K562 (cell line): ENCODE data around the gene CGNL1. TPM values are rescaled to one million over a fixed set of nuclear protein-coding genes. Genes with fewer than 3 reads are reported as not detected.

Source experiments
- ATAC-seq: fragments of 200-7000 bp; cut with Tn5 transposase; 3 replicates; pipeline ENCODE4 v1.9.1; 2020; ENCODE audit warnings: moderate library complexity
- BruUV-seq: library from RNA; stranded (reverse); fragments of 400-500 nt; replicated peaks from 2 replicates; lab custom pipeline; 2021; lab: Mats Ljungman, UMichigan
- CTCF ChIA-PET: fragments of 300-600 bp; formaldehyde crosslinking; extraction: SDS; loops from one replicate; lab custom pipeline; 2021; ENCODE audit warnings: low intra/inter-chr PET ratio; lab: Yijun Ruan, JAX
- POLR2A ChIA-PET: fragments of 300-600, 350-650 bp; sonication (Branson Sonifier 250); formaldehyde crosslinking; extraction: SDS; loops from one replicate; lab custom pipeline; 2021; ENCODE audit warnings: antibody characterized with exemption, inconsistent platforms; lab: Yijun Ruan, JAX
- DNase-seq, 4 experiments: peaks; one replicate each; pipeline versions ENCODE4 v3.0.0 to v3.0.0-alpha.2; 2011 to 2018; ENCODE audit warnings: low spot score in 3 of 4, mixed read lengths in 3 of 4; ENCODE audit errors: extremely low read depth in 1 of 4
- FAIRE-seq: peaks from 2 replicates; lab custom pipeline; 2011; peaks lifted over from hg19 to GRCh38; lab: Jason Lieb, UNC
- H2AFZ ChIP-seq: 2 replicates; pipeline ENCODE4 v1.6.0; 2011; ENCODE audit warnings: low read depth, low read length, control low read depth, inconsistent platforms
- H3K27ac ChIP-seq: fragments of 200-600 bp; 3 replicates; pipeline ENCODE4 v1.8.0; 2011; ENCODE audit warnings: low read depth, mild to moderate bottlenecking, control low read depth, inconsistent platforms, low read length, moderate library complexity, mixed read lengths; ENCODE audit errors: extremely low read depth
- H3K27me3 ChIP-seq, 2 experiments: fragments of 300-600 bp in 1 of 2; 2 replicates in 1 of 2; 3 replicates in 1 of 2; pipeline versions ENCODE4 v1.6.0 to v1.8.0; 2011; ENCODE audit warnings: inconsistent platforms in 2 of 2, low read length in 2 of 2, mild to moderate bottlenecking in 1 of 2, mixed read lengths in 1 of 2, moderate library complexity in 1 of 2; ENCODE audit not compliant: control insufficient read depth in 2 of 2, insufficient read depth in 2 of 2
- H3K36me3 ChIP-seq: fragments of 300-600 bp; 3 replicates; pipeline ENCODE4 v1.8.0; 2011; ENCODE audit warnings: mild to moderate bottlenecking, low read length, inconsistent platforms; ENCODE audit not compliant: control insufficient read depth, insufficient read depth
- H3K4me1 ChIP-seq, 2 experiments: fragments of 200-600 bp in 1 of 2; replicated peaks in 1 of 2; 2 replicates in 1 of 2; 3 replicates in 1 of 2; pipeline versions ENCODE4 v1.5.1 to v1.8.0; 2011; ENCODE audit warnings: inconsistent platforms in 2 of 2, low read length in 2 of 2, mild to moderate bottlenecking in 1 of 2, mixed read lengths in 1 of 2, moderate library complexity in 1 of 2; ENCODE audit not compliant: control insufficient read depth in 2 of 2, insufficient read depth in 2 of 2
- H3K4me2 ChIP-seq: 2 replicates; pipeline ENCODE4 v1.6.1; 2011; ENCODE audit warnings: low read length, control low read depth, inconsistent platforms, mixed read lengths; ENCODE audit not compliant: insufficient read depth
- H3K4me3 ChIP-seq: fragments of 200-600 bp; sonication (generic), shearing (Covaris generic); 2 replicates; pipeline ENCODE4 v1.5.1; 2016; ENCODE audit warnings: control low read depth, inconsistent platforms
- H3K79me2 ChIP-seq: fragments of 200-600 bp; 3 replicates; pipeline ENCODE4 v1.8.0; 2011; ENCODE audit warnings: low read length, inconsistent platforms; ENCODE audit not compliant: control insufficient read depth, insufficient read depth
- H3K9ac ChIP-seq, 2 experiments: 2 replicates each; pipeline versions ENCODE4 v1.6.0 to v1.6.1; 2011; ENCODE audit warnings: low read depth in 2 of 2, low read length in 2 of 2, control low read depth in 1 of 2, inconsistent platforms in 1 of 2, mild to moderate bottlenecking in 1 of 2, mixed read lengths in 1 of 2; ENCODE audit not compliant: insufficient read depth in 1 of 2
- H3K9me1 ChIP-seq: one replicate; pipeline ENCODE4 v1.6.0; 2011; ENCODE audit warnings: inconsistent platforms, mild to moderate bottlenecking, low read length, moderate library complexity; ENCODE audit not compliant: control insufficient read depth, insufficient read depth
- H3K9me3 ChIP-seq: replicated peaks from 2 replicates; pipeline ENCODE4 v1.5.1; 2011; ENCODE audit warnings: low read depth, low read length, inconsistent platforms; ENCODE audit not compliant: control insufficient read depth, insufficient read depth
- H4K20me1 ChIP-seq: replicated peaks from 2 replicates; pipeline ENCODE4 v1.6.1; 2011; ENCODE audit warnings: low read length, inconsistent platforms, mixed read lengths; ENCODE audit not compliant: control insufficient read depth, insufficient read depth
- GTF3C2 ChIP-seq: IDR thresholded peaks from 3 replicates; pipeline ENCODE4 v1.6.1; 2011; ENCODE audit warnings: borderline replicate concordance, mild to moderate bottlenecking, moderate library complexity; ENCODE audit not compliant: insufficient read length; ENCODE audit errors: extremely low read depth
- KLF13 ChIP-seq: fragments of 450-650 bp; IDR thresholded peaks from 2 replicates; pipeline ENCODE4 v1.6.1; 2016; ENCODE audit warnings: missing genetic modification characterization, low read depth, mild to moderate bottlenecking, missing compliant biosample characterization, moderate library complexity, borderline replicate concordance
- NBN ChIP-seq: fragments of 450-650 bp; IDR thresholded peaks from 2 replicates; pipeline ENCODE4 v1.6.1; 2016; ENCODE audit warnings: low read depth, mild to moderate bottlenecking
- PTBP1 ChIP-seq: fragments of 200-400 bp; formaldehyde crosslinking; IDR thresholded peaks from 2 replicates; pipeline ENCODE4 v1.6.1; 2017; ENCODE audit warnings: low read depth, low read length
- TFE3 ChIP-seq: fragments of 450-650 bp; formaldehyde crosslinking; IDR thresholded peaks from 2 replicates; pipeline ENCODE4 v1.4.0; 2020; ENCODE audit warnings: mild to moderate bottlenecking, mixed read lengths
- ZBTB7A ChIP-seq: IDR thresholded peaks from 2 replicates; pipeline ENCODE4 v1.6.1; 2011; ENCODE audit warnings: low read depth, mild to moderate bottlenecking, low read length, moderate library complexity, borderline replicate concordance; ENCODE audit not compliant: control insufficient read depth
- ZNF3 ChIP-seq: fragments of 250-450 bp; sonication (Bioruptor Pico); IDR thresholded peaks from 2 replicates; pipeline ENCODE4 v1.5.0; 2021; ENCODE audit warnings: mild to moderate bottlenecking, moderate library complexity
- ZZZ3 ChIP-seq: fragments of 450-650 bp; IDR thresholded peaks from 2 replicates; pipeline ENCODE4 v1.6.1; 2016; ENCODE audit warnings: antibody characterized with exemption, mild to moderate bottlenecking, moderate library complexity
- WGBS: fragments of 100-300 bp; shearing (Covaris generic); methylation state at CpG from one replicate; pipeline ENCODE4 v1.1.6; 2016; ENCODE audit warnings: low coverage, mixed read lengths; ENCODE audit not compliant: insufficient coverage; ENCODE audit errors: missing lambda C conversion rate; 5-methylcytosine and 5-hydroxymethylcytosine counted together
- in situ Hi-C: fragments of 300-500 bp; cut with MboI; formaldehyde crosslinking; loops from 4 replicates; pipeline ENCODE4 v1.15.0; 2018; ENCODE audit warnings: inconsistent platforms, mixed read lengths
- intact Hi-C: fragments of 100-400 bp; cut with micrococcal nuclease; formaldehyde crosslinking; loops from 2 replicates; pipeline ENCODE4 v1.14.2; 2022
- polyA plus RNA-seq, 8 experiments: library from polyadenylated mRNA; depleted of rRNA in 4 of 8; stranded (reverse) in 5 of 8; unstranded in 3 of 8; fragments of >200 nt; fragmentation: Nextera tagmentation in 2 of 8; fragmentation: Illumina TruSeq in 1 of 8; extraction: Ambion mirVana in 2 of 8; extraction: Trizol in 1 of 8; gene quantifications; 2 replicates each; pipeline versions ENCODE4 v1.2.1 to v1.2.3, GENCODE V29; 2011 to 2014; ENCODE audit warnings: inconsistent platforms in 1 of 8, missing spikeins in 1 of 8
- total RNA-seq, 7 experiments: library from RNA; depleted of rRNA in 6 of 7; stranded (reverse); fragments of >200 nt in 6 of 7; fragmentation: Illumina TruSeq in 2 of 7; extraction: Trizol in 2 of 7; gene quantifications; 2 replicates each; pipeline versions ENCODE4 v1.2.1 to v1.2.3, GENCODE V29; 2011 to 2021; ENCODE audit warnings: low replicate concordance in 1 of 7
- TF ChIP-seq, protein P1 (sequence below): sonication (generic); formaldehyde crosslinking; IDR thresholded peaks from 2 replicates; pipeline ENCODE4 v1.5.0; 2020; ENCODE audit warnings: missing genetic modification reagents

CGNL1 gene
- total and polyA plus RNA-seq, 9 of the 15 experiments (the other 6 are each of a cell fraction or from before 2014, with no cell fraction given): 0.01 to 0.07 TPM; not detected in 7

- Histone ChIP-seq H2AFZ (no peak overlapping the region), H3K36me3 (no peaks in the 10 kb centered on the region), H3K9me1 (no peaks in the 10 kb centered on the region), H3K4me1 (no peaks in the 10 kb centered on the region), H3K27me3 (peaks cover 27 to 42% of the 10 kb centered on the region in 2 experiments; a peak in 4 of 5 replicates), H3K4me3 (no peak overlapping the region), H4K20me1 (no peaks in the 10 kb centered on the region), H3K9me3 (no peaks in the 10 kb centered on the region), H3K4me2 (no peak overlapping the region), H3K79me2 (no peaks in the 10 kb centered on the region), H3K27ac (no peak overlapping the region), H3K9ac (no peak overlapping the region)
- CTCF ChIA-PET: no interaction called here
- no TSS peak for BruUV-seq
- no peak for TF ChIP-seq ZZZ3
- ATAC-seq (no peak), FAIRE-seq (no peak), DNase-seq (no peak)
- in situ Hi-C loops (no loop called here), intact Hi-C loops (no loop called here)
- WGBS: 0% methylated on average over 1 of the region's 3 CpGs
- POLR2A ChIA-PET: no interaction called here
These were observed 49.5 kb downstream of the CGNL1 start for GRCh38 chr15:57425842-57426241.

DNA sequence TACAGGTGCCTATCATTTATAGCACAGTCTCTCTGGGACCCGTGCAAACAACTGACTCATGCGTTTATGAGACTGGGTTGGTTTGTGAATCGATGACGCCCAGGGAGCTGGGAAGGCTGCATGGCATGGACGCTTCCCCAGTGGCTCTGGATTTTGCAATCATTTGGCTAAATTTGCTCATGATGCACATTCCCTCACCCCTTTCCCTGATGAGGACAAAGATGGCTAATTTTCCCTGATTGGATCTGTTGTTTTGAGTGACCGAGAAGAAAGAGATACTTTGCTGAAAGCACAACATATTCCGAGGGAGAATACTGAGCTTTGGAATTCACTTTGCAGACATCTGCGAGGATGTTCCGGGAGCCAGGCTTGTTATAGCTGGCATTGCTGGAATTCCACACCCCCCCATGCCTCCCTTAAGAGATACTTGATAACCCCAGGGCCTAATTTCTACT is 51.1 kb downstream of the CGNL1 start:
- ATAC-seq: no peak
- ChIA-PET POLR2A (interaction anchor here (0.5 to 1.5 kb wide), 3 partner anchors 9 to 926 kb away, joined by 3 to 5 read pairs (median 3); no protein-coding TSS in a partner anchor), CTCF (no interaction called here)
- H3K36me3 ChIP-seq: no peaks in the 10 kb centered on the region
- no peaks in the 10 kb centered on the region for H3K79me2 ChIP-seq
- no peaks in the 10 kb centered on the region for H3K4me1 ChIP-seq
- intact Hi-C loops: no loop called here
- BruUV-seq: no TSS peak
- H3K27ac ChIP-seq: no peak overlapping the region
- no peak overlapping the region for H3K9ac ChIP-seq
- peaks cover 31 to 43% of the 10 kb centered on the region in 2 experiments for H3K27me3 ChIP-seq
- in situ Hi-C loops: no loop called here
- FAIRE-seq: no peak
- H2AFZ ChIP-seq: no peak overlapping the region
- 1% methylated on average over 9 of the region's 9 CpGs for WGBS
- no peaks in the 10 kb centered on the region for H3K9me3 ChIP-seq
- no peak overlapping the region for H3K4me2 ChIP-seq
- H3K9me1 ChIP-seq: no peaks in the 10 kb centered on the region
- H4K20me1 ChIP-seq: no peaks in the 10 kb centered on the region
- no peak overlapping the region for H3K4me3 ChIP-seq
- DNase-seq: no peak
- TF ChIP-seq NBN (no peak), ZBTB7A (no peak), TFE3 (CRISPR knock-in tag) (no peak), KLF13 (no peak), PTBP1 (no peak), GTF3C2 (no peak), ZNF3 (CRISPR knock-in tag) (no peak)
- TF ChIP-seq, protein P1, sequence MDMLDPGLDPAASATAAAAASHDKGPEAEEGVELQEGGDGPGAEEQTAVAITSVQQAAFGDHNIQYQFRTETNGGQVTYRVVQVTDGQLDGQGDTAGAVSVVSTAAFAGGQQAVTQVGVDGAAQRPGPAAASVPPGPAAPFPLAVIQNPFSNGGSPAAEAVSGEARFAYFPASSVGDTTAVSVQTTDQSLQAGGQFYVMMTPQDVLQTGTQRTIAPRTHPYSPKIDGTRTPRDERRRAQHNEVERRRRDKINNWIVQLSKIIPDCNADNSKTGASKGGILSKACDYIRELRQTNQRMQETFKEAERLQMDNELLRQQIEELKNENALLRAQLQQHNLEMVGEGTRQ: no peak
